Measurements from ENCODE around the gene CBFA2T2.
"Not testable (repeated sequence)": the region's sequence is repeated elsewhere in the genome, so short reads cannot be mapped to it uniquely, and the experiment has no call there.

The CBFA2T2 gene

DNA sequence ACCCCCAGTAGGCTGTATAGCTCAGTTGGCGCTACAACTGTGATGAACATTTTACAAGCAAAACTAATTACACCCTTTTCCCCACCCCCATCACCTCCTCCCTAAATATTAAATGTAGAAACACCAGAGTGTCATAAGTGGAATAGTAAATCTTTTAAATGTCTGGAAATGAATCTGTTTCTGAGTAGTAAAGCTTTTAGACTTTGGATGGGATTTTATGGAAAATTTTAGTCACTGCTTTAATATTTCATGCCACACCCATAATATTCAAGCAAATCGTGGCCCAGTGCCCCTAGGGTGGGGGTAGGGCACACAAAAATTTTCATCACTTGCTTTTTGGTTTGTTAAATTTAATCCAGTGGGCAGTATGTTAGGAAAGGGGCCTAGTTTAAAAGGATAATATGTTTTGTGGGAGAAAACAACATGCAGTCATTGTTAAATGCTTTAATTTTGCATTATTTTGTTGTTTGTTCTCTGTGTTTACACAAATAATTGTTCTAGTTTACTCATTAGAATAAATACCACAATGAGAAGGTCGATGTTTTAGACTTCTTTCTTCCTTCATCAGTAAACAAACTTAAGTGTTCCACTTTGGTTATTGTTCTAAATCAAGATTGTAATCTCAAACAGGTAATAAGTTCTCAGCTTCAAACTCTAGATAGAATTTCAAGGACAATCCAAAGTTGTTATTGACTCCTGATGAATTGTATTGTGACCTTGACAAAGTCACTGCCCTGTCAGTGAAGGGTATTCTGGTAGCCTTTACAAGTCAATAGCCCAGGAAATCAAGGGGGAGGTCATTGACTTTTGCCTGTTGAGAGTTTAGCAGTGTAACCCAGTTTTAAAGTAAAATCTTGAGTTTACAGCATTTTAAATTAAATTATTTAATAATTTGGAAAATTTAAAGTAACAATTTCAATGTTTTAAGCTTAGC lies 79.2 kb downstream of the CBFA2T2 start:
- no peak for DNase-seq (ENCODE audit: extremely low spot score)
- ChIA-PET POLR2A (no interaction called here), CTCF (interaction anchor here (0.9 to 1.5 kb wide), 4 partner anchors 10 to 21 kb away, joined by 3 to 5 read pairs (median 3); no protein-coding TSS in a partner anchor)
- TF ChIP-seq, protein P1, sequence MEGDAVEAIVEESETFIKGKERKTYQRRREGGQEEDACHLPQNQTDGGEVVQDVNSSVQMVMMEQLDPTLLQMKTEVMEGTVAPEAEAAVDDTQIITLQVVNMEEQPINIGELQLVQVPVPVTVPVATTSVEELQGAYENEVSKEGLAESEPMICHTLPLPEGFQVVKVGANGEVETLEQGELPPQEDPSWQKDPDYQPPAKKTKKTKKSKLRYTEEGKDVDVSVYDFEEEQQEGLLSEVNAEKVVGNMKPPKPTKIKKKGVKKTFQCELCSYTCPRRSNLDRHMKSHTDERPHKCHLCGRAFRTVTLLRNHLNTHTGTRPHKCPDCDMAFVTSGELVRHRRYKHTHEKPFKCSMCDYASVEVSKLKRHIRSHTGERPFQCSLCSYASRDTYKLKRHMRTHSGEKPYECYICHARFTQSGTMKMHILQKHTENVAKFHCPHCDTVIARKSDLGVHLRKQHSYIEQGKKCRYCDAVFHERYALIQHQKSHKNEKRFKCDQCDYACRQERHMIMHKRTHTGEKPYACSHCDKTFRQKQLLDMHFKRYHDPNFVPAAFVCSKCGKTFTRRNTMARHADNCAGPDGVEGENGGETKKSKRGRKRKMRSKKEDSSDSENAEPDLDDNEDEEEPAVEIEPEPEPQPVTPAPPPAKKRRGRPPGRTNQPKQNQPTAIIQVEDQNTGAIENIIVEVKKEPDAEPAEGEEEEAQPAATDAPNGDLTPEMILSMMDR (IDR thresholded peaks at IDR 0.05; ENCODE audit: control extremely low read depth, extremely low read depth, low read depth, missing control alignments), result no peak

DNA sequence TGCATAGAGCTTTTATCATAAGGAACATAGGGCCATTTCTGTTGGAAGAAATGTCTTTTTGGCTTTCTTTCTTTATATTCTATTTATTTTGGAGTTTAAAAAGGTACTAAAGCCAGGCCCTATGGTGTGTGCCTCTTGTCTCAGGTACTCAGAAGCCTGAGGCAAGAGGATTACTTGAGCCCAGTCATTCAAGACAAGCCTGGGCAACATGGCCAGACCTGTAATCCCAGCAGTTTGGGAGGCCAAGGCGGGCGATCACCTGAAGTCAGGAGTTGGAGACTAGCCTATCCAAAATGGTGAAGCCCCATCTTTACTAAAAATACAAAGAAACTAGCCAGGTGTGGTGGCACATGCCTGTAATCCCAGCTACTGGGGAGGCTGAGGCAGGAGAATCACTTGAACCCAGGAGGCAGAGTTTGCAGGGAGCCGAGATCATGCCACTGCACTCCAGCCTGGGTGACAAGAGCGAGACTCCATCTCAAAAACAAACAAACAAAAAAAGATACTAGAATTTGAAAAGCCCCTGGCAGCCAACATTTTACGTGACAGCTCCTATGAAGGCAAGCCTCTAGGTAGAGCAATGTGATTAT lies 80.0 kb downstream of the CBFA2T2 start:
- ChIA-PET POLR2A (no interaction called here), CTCF (interaction anchor here (0.9 to 1.5 kb wide), 3 partner anchors 10 to 20 kb away, joined by 3 to 5 read pairs (median 3); no protein-coding TSS in a partner anchor)
- TF ChIP-seq, protein P1 (IDR thresholded peaks at IDR 0.05; ENCODE audit: control extremely low read depth, extremely low read depth, low read depth, missing control alignments), result no peak
- DNase-seq (ENCODE audit: extremely low spot score), result no peak

DNA sequence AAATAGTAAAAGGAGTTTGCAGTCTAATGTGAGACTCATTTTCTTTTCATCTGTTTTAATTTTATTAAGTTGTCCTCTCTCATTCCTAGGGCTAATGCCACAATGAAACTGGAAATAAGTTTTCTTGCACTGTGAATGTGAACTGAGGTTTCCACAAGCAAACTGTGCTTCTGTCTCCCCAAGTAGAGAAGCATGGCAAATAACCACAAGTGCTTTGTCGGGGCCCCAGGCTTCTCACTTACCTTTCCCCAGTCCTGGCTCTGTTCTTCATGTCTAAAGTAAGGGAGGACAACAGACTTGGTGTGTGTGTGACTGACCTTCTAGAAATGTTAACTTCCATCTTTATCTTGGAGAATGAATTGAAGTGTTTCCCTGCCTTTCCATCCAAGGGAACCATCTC lies 80.8 kb downstream of the CBFA2T2 start:
- TF ChIP-seq, protein P1 (IDR thresholded peaks at IDR 0.05; ENCODE audit: control extremely low read depth, extremely low read depth, low read depth, missing control alignments), result no peak
- no peak for DNase-seq (ENCODE audit: extremely low spot score)
- CTCF ChIA-PET, result no interaction called here
- POLR2A ChIA-PET, result no interaction called here

DNA sequence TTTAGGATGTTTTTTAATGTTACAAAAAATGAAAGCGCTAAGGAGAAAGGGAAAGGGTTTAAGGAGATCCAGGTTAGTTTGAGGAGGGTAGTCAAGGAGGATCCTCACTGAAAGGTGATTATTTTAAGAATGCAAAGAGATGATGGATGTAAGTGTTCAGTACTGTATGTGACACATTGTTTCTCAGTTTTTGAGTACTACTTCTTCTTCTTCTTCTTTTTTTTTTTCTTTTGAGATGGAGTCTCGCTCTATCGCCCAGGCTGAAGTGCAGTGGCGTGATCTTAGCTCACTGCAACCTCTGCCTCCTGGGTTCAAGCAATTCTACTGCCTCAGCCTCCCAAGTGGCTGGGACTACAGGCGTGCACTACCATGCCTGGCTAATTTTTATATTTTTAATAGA lies 83.4 kb downstream of the CBFA2T2 start:
- POLR2A ChIA-PET; DNase-seq (ENCODE audit: extremely low spot score); CTCF ChIA-PET: not testable (repeated sequence)

- TF ChIP-seq, protein P1 (IDR thresholded peaks at IDR 0.05; ENCODE audit: control extremely low read depth, extremely low read depth, low read depth, missing control alignments), result no peak
- CTCF ChIA-PET, result interaction anchor here (0.8 to 1.8 kb wide), 2 partner anchors 15 to 31 kb away, joined by 3 to 4 read pairs; no protein-coding TSS in a partner anchor
- DNase-seq (ENCODE audit: extremely low spot score), result no peak
- POLR2A ChIA-PET, result no interaction called here
Measured at GRCh38 chr20:33575282-33575681, 85.4 kb downstream of the CBFA2T2 start.

- ChIA-PET CTCF (interaction anchor here (0.7 to 2.5 kb wide), 4 partner anchors 12 to 77 kb away, joined by 3 to 14 read pairs (median 4); no protein-coding TSS in a partner anchor), POLR2A (no interaction called here)
- DNase-seq (ENCODE audit: extremely low spot score), result no peak
- TF ChIP-seq, protein P1 (IDR thresholded peaks at IDR 0.05; ENCODE audit: control extremely low read depth, extremely low read depth, low read depth, missing control alignments), result no peak
Measured at GRCh38 chr20:33576432-33577125, 86.7 kb downstream of the CBFA2T2 start.

Data from GM10248 (cell line).